Gastrocnemius medialis (tissue), 4 donors: ENCODE results near the gene OR2Z1.
"Not testable (repeated sequence)": the region's sequence is repeated elsewhere in the genome, so short reads cannot be mapped to it uniquely, and the experiment has no call there.

Source experiments
- CTCF ChIP-seq, 5 experiments: fragments of 450-650 bp in 3 of 5; fragments of 200-600 bp in 2 of 5; sonication (generic) in 2 of 5; IDR thresholded peaks in 4 of 5; conservative IDR thresholded peaks in 1 of 5; 1 replicate in 4 of 5; 2 replicates in 1 of 5; pipeline ENCODE4 v1.5.1; 2016 to 2019; ENCODE audit warnings: antibody characterized with exemption in 5 of 5, mild to moderate bottlenecking in 3 of 5, moderate library complexity in 3 of 5
- POLR2A ChIP-seq, 2 donors: fragments of 450-650 bp; IDR thresholded peaks; one replicate each; pipeline ENCODE4 v1.6.1; 2017; ENCODE audit warnings: antibody characterized with exemption in 2 of 2, mild to moderate bottlenecking in 2 of 2, moderate library complexity in 2 of 2

DNA sequence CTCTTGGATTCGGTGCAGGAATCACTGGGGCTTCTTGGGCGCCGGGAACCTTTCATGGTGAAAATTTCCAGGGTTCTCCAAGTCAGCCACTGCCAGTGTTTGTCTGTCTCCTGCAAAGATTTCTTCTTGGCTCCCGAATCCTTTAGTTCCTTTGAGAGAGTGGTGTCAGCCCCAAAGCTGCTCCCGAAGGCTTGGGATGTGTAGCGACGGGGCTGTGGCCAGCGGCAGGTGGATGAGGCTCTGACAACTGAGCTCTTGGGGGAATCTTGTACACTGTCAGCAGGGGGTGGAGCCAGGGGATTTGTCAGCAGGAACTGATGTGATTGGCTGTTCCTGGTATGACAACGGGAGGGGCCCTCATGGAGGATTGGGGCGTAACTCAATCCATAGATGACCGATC lies 45.8 kb downstream of the OR2Z1 start:
- not testable (repeated sequence) for TF ChIP-seq CTCF (IDR thresholded peaks at IDR 0.05 in 4 of 5, conservative IDR thresholded peaks at IDR 0.05 in 1 of 5); POLR2A (IDR thresholded peaks at IDR 0.05)
